GM21786 (cell line): ENCODE results near the gene TMEM213.
"Not testable (repeated sequence)": the region's sequence is repeated elsewhere in the genome, so short reads cannot be mapped to it uniquely, and the experiment has no call there.

Experiments used
- ATAC-seq: cut with Tn5 transposase; IDR thresholded peaks from one replicate; pipeline ENCODE4 v1.9.1; 2021; ENCODE audit not compliant: unreplicated experiment

The TMEM213 gene

DNA sequence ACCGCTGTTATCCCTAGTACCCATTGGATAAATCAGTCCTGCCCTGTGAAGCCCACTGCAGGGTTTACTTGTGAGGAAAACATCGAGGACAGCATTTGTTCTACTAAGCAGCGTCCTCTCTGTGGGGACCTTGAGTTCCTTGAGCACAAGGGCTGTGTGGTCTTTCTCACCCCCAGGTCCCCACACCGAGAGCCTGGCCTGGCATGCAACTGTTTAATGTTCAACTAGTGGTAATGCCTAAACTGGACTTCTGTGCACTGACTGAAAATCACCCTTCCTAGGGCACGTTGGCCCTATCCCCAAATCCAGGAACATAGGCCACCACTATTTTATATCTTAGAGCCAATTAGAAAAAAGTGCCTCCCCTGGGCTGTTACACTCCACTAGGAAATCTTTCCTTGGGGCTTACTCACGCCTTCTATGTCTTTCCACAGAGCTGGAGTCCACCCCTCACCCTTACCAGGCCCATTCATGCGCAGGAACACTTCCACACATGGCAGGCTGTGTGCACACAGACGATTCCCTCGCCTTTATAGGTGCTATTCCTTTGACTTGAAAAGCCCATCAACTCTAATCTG is 1.7 kb upstream of the TMEM213 start:
- ATAC-seq: no peak

- ATAC-seq: not testable (repeated sequence)
Measured at GRCh38 chr7:138797046-138797445, 748 bp upstream of the TMEM213 start.

- no peak for ATAC-seq
Measured at GRCh38 chr7:138798836-138799235, 1.0 kb downstream of the TMEM213 start.

- ATAC-seq: no peak
Measured at GRCh38 chr7:138799336-138800000, 1.7 kb downstream of the TMEM213 start.

DNA sequence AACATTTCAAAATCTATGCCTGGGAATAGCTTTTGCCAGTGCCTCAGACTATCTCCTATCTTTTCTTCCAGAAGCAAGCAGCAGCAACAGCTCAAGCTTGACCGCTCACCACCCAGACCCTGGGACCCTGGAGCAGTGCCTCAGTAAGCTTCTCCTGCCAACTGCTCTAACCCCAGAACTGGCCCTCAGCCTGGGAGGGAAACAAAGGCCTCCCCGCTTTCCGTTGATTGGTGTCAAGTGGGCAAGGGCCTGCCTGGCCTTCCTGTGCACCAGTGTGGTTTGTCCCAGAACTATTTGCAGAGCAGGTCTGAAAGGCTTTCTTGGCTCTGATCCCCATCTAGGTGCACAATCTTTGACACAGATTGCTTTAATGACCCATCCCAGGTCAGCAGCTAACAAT is 3.5 kb downstream of the TMEM213 start:
- no peak for ATAC-seq

DNA sequence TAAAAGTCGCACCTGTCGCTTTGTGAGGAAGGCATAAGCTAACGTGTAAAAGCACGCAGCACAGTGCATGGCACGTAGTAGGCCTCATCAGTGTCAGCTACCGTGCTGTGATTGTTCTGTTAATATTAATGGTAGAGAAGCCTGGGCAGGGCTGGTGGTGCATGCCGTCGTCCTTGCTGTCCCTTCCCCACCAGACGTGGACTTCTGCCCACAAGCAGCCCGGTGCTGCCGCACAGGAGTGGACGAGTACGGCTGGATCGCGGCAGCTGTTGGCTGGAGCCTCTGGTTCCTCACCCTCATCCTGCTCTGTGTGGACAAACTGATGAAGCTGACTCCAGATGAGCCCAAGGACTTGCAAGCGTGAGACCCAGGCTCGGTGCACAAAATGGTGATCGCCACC is 4.9 kb downstream of the TMEM213 start:
- ATAC-seq: no peak

DNA sequence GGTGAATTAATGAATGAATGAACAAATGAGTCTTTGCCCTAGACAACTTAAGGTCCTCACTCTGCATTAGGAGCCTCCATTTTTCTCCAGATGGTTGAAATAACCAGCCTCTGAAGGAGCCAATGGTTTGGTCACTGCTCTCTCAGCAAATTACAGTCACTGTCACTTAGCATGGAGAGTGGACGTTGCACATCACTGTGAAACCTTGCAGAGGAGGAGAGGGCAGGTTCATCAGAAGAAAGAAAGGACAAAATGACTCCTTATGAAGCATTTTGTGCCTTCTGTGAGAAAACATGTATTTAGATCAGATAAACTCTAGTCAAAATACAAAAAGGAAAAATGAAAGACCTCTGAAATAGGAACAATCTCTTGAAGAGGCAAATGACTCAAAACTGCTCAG is 6.8 kb downstream of the TMEM213 start:
- ATAC-seq: no peak

DNA sequence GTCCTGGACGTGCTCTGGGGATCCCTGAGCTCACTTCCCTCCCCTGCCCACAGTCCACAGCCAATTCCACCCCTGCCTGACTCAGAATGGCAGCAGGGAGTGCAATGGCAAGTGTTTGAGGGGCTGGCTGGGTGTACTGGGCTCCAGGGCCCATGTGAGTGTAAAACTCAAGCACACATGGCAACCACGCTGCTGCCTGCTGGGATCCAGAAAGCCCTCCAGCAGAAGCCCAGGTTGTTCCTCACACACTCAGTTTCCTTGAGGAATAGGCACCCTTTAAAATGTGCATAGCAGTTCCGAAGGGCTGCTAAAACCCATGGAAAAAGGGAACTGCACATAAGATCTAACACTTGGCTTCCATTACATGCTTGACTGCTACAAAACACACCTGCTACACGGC is 11.6 kb downstream of the TMEM213 start:
- ATAC-seq: no peak

DNA sequence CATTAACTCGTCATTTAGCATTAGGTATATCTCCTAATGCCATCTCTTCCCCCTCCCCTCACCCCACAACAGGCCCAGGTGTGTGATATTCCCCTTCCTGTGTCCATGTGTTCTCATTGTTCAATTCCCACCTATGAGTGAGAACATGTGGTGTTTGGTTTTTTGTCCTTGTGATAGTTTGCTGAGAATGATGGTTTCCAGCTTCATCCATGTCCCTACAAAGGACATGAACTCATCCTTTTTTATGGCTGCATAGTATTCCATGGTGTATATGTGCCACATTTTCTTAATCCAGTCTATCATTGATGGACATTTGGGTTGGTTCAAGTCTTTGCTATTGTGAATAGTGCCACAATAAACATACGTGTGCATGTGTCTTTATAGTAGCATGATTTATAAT is 13.5 kb downstream of the TMEM213 start:
- ATAC-seq: not testable (repeated sequence)

GRCh38 chr7:138813945-138814344 is 16.2 kb downstream of the TMEM213 start:
- no peak for ATAC-seq

GRCh38 chr7:138814816-138815332 is 17.1 kb downstream of the TMEM213 start:
- ATAC-seq: no peak

- ATAC-seq: no peak
Measured at GRCh38 chr7:138816650-138817049, 18.9 kb downstream of the TMEM213 start.

DNA sequence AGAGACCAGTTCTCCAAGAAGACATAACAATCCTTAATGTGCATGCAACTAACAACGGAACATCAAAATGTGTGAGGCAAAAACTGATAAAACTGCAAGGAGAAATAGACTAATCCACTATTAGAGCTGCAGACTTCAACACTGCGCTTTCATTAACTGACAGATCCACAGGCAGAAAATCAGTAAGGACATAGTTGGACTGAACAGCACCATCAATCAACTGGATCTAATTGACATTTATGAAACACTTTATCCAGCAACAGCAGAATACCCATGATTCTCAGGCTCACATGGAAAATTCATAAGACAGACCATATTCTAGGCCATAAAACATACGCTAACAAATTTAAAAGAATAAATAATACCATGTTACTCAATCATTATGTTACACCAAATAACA is 21.8 kb downstream of the TMEM213 start:
- ATAC-seq: no peak

- ATAC-seq: no peak
Measured at GRCh38 chr7:138821912-138822311, 24.1 kb downstream of the TMEM213 start.

DNA sequence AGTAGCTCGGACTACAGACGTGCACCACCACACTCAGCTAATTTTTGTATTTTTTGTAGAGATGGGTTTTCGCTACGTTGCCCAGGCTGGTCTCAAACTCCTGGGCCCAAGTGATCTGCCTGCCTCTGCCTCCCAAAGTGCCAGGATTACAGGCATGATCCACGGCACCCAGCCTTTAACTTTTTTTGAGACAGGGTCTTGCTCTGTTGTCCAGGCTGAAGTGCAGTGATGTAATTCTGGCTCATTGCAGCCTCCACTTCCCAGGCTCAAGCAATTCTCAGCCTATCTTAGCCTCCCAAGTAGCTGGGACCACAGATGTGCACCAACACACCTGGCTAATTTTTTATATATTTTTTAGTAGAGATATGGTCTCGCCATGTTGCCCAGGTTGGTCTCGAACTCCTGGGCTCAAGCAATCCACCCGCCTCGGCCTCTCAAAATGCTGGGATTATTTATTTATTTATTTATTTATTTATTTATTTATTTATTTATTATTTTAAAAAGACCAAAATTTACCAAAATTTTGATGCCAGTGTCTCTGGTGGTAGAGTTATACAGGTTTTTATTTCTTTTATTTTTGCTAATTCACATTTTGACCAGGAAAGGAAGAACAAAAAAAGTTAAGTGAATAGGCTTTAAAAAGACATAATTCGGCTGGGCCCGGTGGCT is 25.2 kb downstream of the TMEM213 start:
- no peak for ATAC-seq

GRCh38 chr7:138825049-138825721 is 27.4 kb downstream of the TMEM213 start:
- ATAC-seq: no peak

DNA sequence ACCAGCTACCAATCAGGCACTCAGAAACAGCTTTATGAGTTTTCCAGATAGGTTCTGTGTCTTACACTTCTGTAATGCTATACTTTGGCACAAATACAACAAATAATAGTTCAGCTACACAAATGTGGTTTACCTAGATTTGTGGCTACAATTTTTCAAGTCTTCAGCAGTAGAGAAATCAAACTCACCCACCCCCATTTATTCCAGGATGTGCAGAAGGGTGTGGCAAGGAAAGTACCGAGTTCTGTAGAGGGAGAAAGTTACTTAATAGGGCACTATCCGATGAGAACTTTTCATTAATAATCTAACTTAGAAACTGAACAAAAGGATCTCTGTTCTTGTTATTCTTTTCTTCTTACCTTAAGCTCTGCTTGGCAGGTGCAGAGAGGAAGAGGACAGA is 30.5 kb downstream of the TMEM213 start:
- no peak for ATAC-seq

DNA sequence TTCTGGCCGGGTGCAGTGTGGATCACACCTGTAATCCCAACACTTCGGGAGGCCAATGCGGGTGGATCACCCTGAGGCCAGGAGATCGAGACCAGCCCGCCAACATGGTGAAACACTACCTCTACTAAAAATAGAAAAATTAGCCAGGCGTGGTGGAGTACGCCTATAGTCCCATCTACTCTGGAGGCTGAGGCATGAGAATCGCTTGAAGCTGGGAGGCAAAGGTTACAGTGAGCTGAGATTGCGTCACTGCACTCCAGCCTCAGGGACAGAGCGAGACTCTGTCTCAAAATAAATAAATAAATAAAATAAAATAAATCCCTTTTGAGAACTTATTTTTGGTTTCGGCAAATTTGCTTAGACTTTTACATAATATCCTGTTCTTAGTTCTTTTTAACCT is 31.5 kb downstream of the TMEM213 start:
- ATAC-seq: no peak

GRCh38 chr7:138832966-138833365 is 35.2 kb downstream of the TMEM213 start:
- no peak for ATAC-seq

GRCh38 chr7:138833596-138833995 is 35.8 kb downstream of the TMEM213 start:
- ATAC-seq: no peak

- ATAC-seq: no peak
Measured at GRCh38 chr7:138834583-138834982, 36.8 kb downstream of the TMEM213 start.

GRCh38 chr7:138835087-138835486 is 37.3 kb downstream of the TMEM213 start:
- ATAC-seq: no peak
